HepG2 (cell line): ENCODE results near the gene OVAAL. TPM values are rescaled to one million over a fixed set of nuclear protein-coding genes. Genes with fewer than 3 reads are reported as not detected.

ENCODE experiments used
- DRAP1 ChIP-seq: IDR thresholded peaks from 2 replicates; pipeline ENCODE4 v1.6.1; 2016; ENCODE audit warnings: missing genetic modification reagents, missing compliant biosample characterization
- FOXP1 ChIP-seq, 2 experiments: fragments of 450-650 bp in 1 of 2; IDR thresholded peaks; 2 replicates each; pipeline ENCODE4 v1.6.1; 2017 to 2018; ENCODE audit warnings: antibody characterized with exemption in 1 of 2
- JUN ChIP-seq: sonication (generic); formaldehyde crosslinking; IDR thresholded peaks from 2 replicates; pipeline ENCODE4 v1.4.0; 2020; ENCODE audit warnings: mild to moderate bottlenecking, missing genetic modification reagents
- MTA3 ChIP-seq: sonication (generic); formaldehyde crosslinking; IDR thresholded peaks from 2 replicates; pipeline ENCODE4 v1.4.0; 2020; ENCODE audit warnings: missing genetic modification reagents
- NCOA5 ChIP-seq: sonication (generic); formaldehyde crosslinking; IDR thresholded peaks from 2 replicates; pipeline ENCODE4 v1.4.0; 2020; ENCODE audit warnings: missing genetic modification reagents
- RFXAP ChIP-seq: sonication (generic); formaldehyde crosslinking; IDR thresholded peaks from 2 replicates; pipeline ENCODE4 v1.4.0; 2020; ENCODE audit warnings: missing genetic modification reagents, borderline replicate concordance
- SP1 ChIP-seq, 2 experiments: fragments of 450-650 bp in 1 of 2; sonication (generic) in 1 of 2; formaldehyde crosslinking in 1 of 2; IDR thresholded peaks; 2 replicates each; pipeline versions ENCODE4 v1.4.0 to v1.6.1; 2016 to 2020; ENCODE audit warnings: missing genetic modification reagents in 1 of 2
- TRAFD1 ChIP-seq: sonication (generic); formaldehyde crosslinking; IDR thresholded peaks from 2 replicates; pipeline ENCODE4 v1.5.1; 2020; ENCODE audit warnings: missing genetic modification reagents, mild to moderate bottlenecking, borderline replicate concordance
- ZNF337 ChIP-seq: sonication (generic); formaldehyde crosslinking; IDR thresholded peaks from 2 replicates; pipeline ENCODE4 v1.5.1; 2020; ENCODE audit warnings: missing genetic modification reagents, low read depth, mild to moderate bottlenecking, borderline replicate concordance
- ZNF362 ChIP-seq: sonication (generic); formaldehyde crosslinking; IDR thresholded peaks from 2 replicates; pipeline ENCODE4 v1.4.0; 2020; ENCODE audit warnings: missing genetic modification reagents, mild to moderate bottlenecking, borderline replicate concordance
- ZNF768 ChIP-seq: sonication (generic); formaldehyde crosslinking; IDR thresholded peaks from 2 replicates; pipeline ENCODE4 v1.4.0; 2020; ENCODE audit warnings: missing genetic modification reagents
- ZNF839 ChIP-seq: sonication (generic); formaldehyde crosslinking; IDR thresholded peaks from 2 replicates; pipeline ENCODE4 v1.4.0; 2020; ENCODE audit warnings: missing genetic modification reagents, mild to moderate bottlenecking, borderline replicate concordance
- polyA plus RNA-seq, 8 experiments: library from polyadenylated mRNA; depleted of rRNA in 3 of 8; stranded (reverse) in 7 of 8; unstranded in 1 of 8; fragments of >200 nt; fragmentation: Illumina TruSeq in 4 of 8; extraction: Trizol in 4 of 8; gene quantifications; 2 replicates each; pipeline versions ENCODE4 v1.2.1 to v1.2.3, GENCODE V29; 2011 to 2016; ENCODE audit warnings: low read depth in 4 of 8, missing spikeins in 1 of 8, mixed read lengths in 1 of 8; ENCODE audit not compliant: insufficient read depth in 1 of 8
- total RNA-seq, 5 experiments: library from RNA; depleted of rRNA; stranded (reverse); fragments of >200 nt; fragmentation: Illumina TruSeq; extraction: Trizol; gene quantifications; 2 replicates each; pipeline ENCODE4 v1.2.3, GENCODE V29; 2016; ENCODE audit warnings: low read depth in 1 of 5

Gene OVAAL
- total and polyA plus RNA-seq, 2 of the 13 experiments (the other 11 are each of a cell fraction or from before 2014, with no cell fraction given), result 0.04 TPM; not detected in 1

GRCh38 chr1:180598333-180598974 is 39.7 kb downstream of the OVAAL start (continued):
- TF ChIP-seq DRAP1 (CRISPR knock-in tag), result 0 out of 2 replicates have a peak, but pooled peaks have one; percentile 22
- no peak for TF ChIP-seq SP1 (IDR thresholded peaks at IDR 0.05)
- no peak for TF ChIP-seq SP1 (CRISPR knock-in tag; IDR thresholded peaks at IDR 0.05)
- no peak for TF ChIP-seq JUN (CRISPR knock-in tag)
- TF ChIP-seq FOXP1 (IDR thresholded peaks at IDR 0.05), result no peak
- no peak for TF ChIP-seq FOXP1 (CRISPR knock-in tag; IDR thresholded peaks at IDR 0.05)
- no peak for TF ChIP-seq RFXAP (CRISPR knock-in tag)
- TF ChIP-seq ZNF337 (CRISPR knock-in tag), result no peak
- peak; percentile 63; the same call in 1 of the 2 replicates for TF ChIP-seq ZNF362 (CRISPR knock-in tag)
- TF ChIP-seq MTA3 (CRISPR knock-in tag), result no peak
- TF ChIP-seq ZNF839 (CRISPR knock-in tag), result no peak
- no peak for TF ChIP-seq NCOA5 (CRISPR knock-in tag)
- no peak for TF ChIP-seq ZNF768
- no peak for TF ChIP-seq TRAFD1 (CRISPR knock-in tag)
